Neural cell (in vitro differentiated cells): Measurements from ENCODE around the gene LDB3.

ENCODE experiments used
- CTCF ChIP-seq: fragments of 450-650 bp; IDR thresholded peaks from 2 replicates; pipeline ENCODE4 v1.5.1; 2014; ENCODE audit warnings: antibody characterized with exemption, mild to moderate bottlenecking, moderate library complexity; ENCODE audit not compliant: poor library complexity, severe bottlenecking
- EP300 ChIP-seq: fragments of 450-650 bp; conservative IDR thresholded peaks from 2 replicates; pipeline ENCODE4 v1.6.1; 2014; ENCODE audit warnings: antibody characterized with exemption, mild to moderate bottlenecking, moderate library complexity; ENCODE audit not compliant: poor library complexity, severe bottlenecking
- EZH2 ChIP-seq: fragments of 200-600, 300-800 bp; shearing (Covaris generic), sonication (generic); IDR thresholded peaks from 2 replicates; pipeline ENCODE4 v1.6.1; 2014; ENCODE audit warnings: antibody characterized with exemption, low read length, borderline replicate concordance, mild to moderate bottlenecking; ENCODE audit not compliant: insufficient read depth, poor library complexity, severe bottlenecking
- SMC3 ChIP-seq: fragments of 450-650 bp; conservative IDR thresholded peaks from 2 replicates; pipeline ENCODE4 v1.6.1; 2014; ENCODE audit warnings: antibody characterized with exemption, mild to moderate bottlenecking, moderate library complexity; ENCODE audit not compliant: poor library complexity

- TF ChIP-seq CTCF, result no peak
- TF ChIP-seq EP300, result no peak
- TF ChIP-seq SMC3, result no peak
- no peak for TF ChIP-seq EZH2
Observed at GRCh38 chr10:86632951-86633350, 35.4 kb upstream of the LDB3 start.
